Measurements from ENCODE around the gene MYO5B.

The MYO5B gene

GRCh38 chr18:50073319-50073718, 121.6 kb downstream of the MYO5B start:
- no peak overlapping the region for H3K4me3 ChIP-seq (ENCODE audit: insufficient read depth, low read length, poor library complexity, severe bottlenecking)
- no peak overlapping the region for H3K27ac ChIP-seq (ENCODE audit: low read depth, low read length)
- no peak overlapping the region for H3K4me2 ChIP-seq (ENCODE audit: low read depth, low read length, poor library complexity, severe bottlenecking)
- no peaks in the 10 kb centered on the region for H3K27me3 ChIP-seq (ENCODE audit: low read length)
- no peak for TF ChIP-seq EZH2phosphoT487 (conservative IDR thresholded peaks at IDR 0.05; ENCODE audit: low read length)
- TF ChIP-seq, protein P1, sequence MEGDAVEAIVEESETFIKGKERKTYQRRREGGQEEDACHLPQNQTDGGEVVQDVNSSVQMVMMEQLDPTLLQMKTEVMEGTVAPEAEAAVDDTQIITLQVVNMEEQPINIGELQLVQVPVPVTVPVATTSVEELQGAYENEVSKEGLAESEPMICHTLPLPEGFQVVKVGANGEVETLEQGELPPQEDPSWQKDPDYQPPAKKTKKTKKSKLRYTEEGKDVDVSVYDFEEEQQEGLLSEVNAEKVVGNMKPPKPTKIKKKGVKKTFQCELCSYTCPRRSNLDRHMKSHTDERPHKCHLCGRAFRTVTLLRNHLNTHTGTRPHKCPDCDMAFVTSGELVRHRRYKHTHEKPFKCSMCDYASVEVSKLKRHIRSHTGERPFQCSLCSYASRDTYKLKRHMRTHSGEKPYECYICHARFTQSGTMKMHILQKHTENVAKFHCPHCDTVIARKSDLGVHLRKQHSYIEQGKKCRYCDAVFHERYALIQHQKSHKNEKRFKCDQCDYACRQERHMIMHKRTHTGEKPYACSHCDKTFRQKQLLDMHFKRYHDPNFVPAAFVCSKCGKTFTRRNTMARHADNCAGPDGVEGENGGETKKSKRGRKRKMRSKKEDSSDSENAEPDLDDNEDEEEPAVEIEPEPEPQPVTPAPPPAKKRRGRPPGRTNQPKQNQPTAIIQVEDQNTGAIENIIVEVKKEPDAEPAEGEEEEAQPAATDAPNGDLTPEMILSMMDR (IDR thresholded peaks at IDR 0.05; ENCODE audit: insufficient read depth, low read length, poor library complexity, severe bottlenecking), result no peak
- H4K20me1 ChIP-seq (ENCODE audit: low read depth, low read length), result no peaks in the 10 kb centered on the region
- no peaks in the 10 kb centered on the region for H3F3A ChIP-seq (ENCODE audit: insufficient read depth)
- H3K36me3 ChIP-seq (ENCODE audit: low read length), result no peaks in the 10 kb centered on the region
- H3K9ac ChIP-seq (ENCODE audit: low read length), result no peak overlapping the region
- no peaks in the 10 kb centered on the region for H3K79me2 ChIP-seq (ENCODE audit: insufficient read depth, low read length)
- H3K9me3 ChIP-seq (ENCODE audit: insufficient read depth, low read length), result no peaks in the 10 kb centered on the region
- H2AFZ ChIP-seq (ENCODE audit: low read depth, low read length, severe bottlenecking), result no peak overlapping the region
- no peaks in the 10 kb centered on the region for H3K9me2 ChIP-seq (replicated peaks; ENCODE audit: insufficient read depth, low read length)

DNA sequence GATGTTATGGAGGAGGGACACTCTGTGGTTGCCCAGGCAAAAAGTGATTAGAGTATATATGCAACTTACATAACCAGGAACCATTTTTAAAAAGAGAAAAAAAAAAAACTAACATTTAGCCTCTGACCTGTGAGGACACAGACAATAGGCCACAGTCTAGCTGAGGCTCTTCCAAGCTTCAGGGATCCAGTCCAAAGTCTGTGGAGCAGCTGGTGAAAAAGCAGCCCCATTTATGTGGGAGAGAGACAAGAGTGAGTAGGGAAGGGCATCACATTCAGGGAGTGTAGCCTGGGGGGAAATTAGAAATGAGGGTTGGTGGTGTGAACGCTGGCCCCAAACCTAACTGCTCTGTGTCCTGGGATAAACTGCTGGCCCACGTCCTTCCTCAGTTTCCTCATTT, 122.8 kb downstream of the MYO5B start:
- Histone ChIP-seq H4K20me1 (ENCODE audit: low read depth, low read length) (no peaks in the 10 kb centered on the region), H3K4me2 (ENCODE audit: low read depth, low read length, poor library complexity, severe bottlenecking) (no peak overlapping the region), H3K4me3 (ENCODE audit: insufficient read depth, low read length, poor library complexity, severe bottlenecking) (no peak overlapping the region), H2AFZ (ENCODE audit: low read depth, low read length, severe bottlenecking) (no peak overlapping the region), H3K9me3 (ENCODE audit: insufficient read depth, low read length) (no peaks in the 10 kb centered on the region), H3K9me2 (replicated peaks; ENCODE audit: insufficient read depth, low read length) (no peaks in the 10 kb centered on the region), H3K9ac (ENCODE audit: low read length) (no peak overlapping the region), H3K27ac (ENCODE audit: low read depth, low read length) (no peak overlapping the region), H3K27me3 (ENCODE audit: low read length) (no peaks in the 10 kb centered on the region), H3K36me3 (ENCODE audit: low read length) (no peaks in the 10 kb centered on the region), H3F3A (ENCODE audit: insufficient read depth) (no peaks in the 10 kb centered on the region), H3K79me2 (ENCODE audit: insufficient read depth, low read length) (no peaks in the 10 kb centered on the region)
- no peak for TF ChIP-seq EZH2phosphoT487 (conservative IDR thresholded peaks at IDR 0.05; ENCODE audit: low read length)
- TF ChIP-seq, protein P1 (IDR thresholded peaks at IDR 0.05; ENCODE audit: insufficient read depth, low read length, poor library complexity, severe bottlenecking), result no peak

DNA sequence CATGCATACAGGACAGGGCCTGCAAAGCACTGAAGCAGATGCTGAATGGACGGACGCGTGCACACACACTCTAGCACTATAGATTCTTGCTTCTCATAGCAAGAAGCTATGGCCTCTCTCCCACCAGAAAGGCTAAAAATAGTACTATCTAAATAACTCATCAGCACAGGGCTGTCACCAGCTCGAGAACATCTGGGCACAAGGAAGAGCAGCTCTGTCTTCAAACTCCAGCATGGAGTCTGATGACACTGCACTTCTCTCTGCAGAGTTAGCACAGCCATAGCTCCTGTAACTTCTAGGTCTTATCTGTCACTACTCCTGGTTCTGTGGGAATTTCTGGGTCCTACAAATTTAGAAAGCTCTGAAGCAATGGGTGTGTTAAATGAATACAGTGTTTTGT, 123.5 kb downstream of the MYO5B start:
- Histone ChIP-seq H3K79me2 (ENCODE audit: insufficient read depth, low read length) (no peaks in the 10 kb centered on the region), H3F3A (ENCODE audit: insufficient read depth) (no peaks in the 10 kb centered on the region), H3K9me3 (ENCODE audit: insufficient read depth, low read length) (no peaks in the 10 kb centered on the region), H3K36me3 (ENCODE audit: low read length) (no peaks in the 10 kb centered on the region), H3K9ac (ENCODE audit: low read length) (no peak overlapping the region), H3K4me2 (ENCODE audit: low read depth, low read length, poor library complexity, severe bottlenecking) (no peak overlapping the region), H3K9me2 (replicated peaks; ENCODE audit: insufficient read depth, low read length) (no peaks in the 10 kb centered on the region), H3K27ac (ENCODE audit: low read depth, low read length) (no peak overlapping the region), H3K27me3 (ENCODE audit: low read length) (no peaks in the 10 kb centered on the region), H3K4me3 (ENCODE audit: insufficient read depth, low read length, poor library complexity, severe bottlenecking) (no peak overlapping the region), H4K20me1 (ENCODE audit: low read depth, low read length) (no peaks in the 10 kb centered on the region), H2AFZ (ENCODE audit: low read depth, low read length, severe bottlenecking) (no peak overlapping the region)
- no peak for TF ChIP-seq EZH2phosphoT487 (conservative IDR thresholded peaks at IDR 0.05; ENCODE audit: low read length)
- TF ChIP-seq, protein P1 (IDR thresholded peaks at IDR 0.05; ENCODE audit: insufficient read depth, low read length, poor library complexity, severe bottlenecking), result no peak
